ENCODE measurements around the gene ELAVL1.

ELAVL1 gene

DNA sequence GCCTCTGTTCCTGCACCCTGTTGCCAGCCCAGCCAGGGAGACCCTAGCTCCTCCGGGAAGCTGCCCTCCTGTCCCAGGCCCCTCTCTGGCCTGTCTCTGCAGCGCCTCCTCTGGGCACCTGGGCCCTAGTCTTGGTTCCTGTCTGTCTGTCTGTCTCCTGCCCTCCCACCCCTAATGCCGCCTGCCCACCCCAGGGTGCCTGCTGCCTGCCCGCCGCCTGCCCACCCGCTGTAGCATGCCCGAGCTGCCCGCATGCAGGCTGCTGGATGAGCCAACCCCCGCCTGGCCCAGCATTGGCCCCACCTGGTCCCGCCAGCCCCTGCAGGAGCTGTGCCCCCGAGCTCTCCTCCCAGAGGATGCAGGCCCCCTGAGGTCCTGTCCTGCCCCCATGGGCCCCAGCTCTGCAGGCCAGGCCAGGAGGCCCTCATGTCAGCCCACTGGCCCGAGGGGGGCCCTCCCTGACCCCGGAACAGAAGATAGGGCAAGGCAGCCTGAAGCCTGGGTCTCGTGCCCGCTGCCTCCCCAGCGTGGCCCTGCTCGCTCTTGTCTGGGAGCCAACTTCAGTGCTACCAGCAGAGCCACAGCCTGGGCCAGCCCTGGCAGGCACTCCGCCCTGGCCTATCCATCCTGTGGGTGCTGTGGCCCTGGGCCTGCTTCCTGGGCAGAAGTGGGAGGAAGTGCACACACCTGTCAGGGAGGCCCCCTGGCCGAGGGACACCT is 96.5 kb downstream of the ELAVL1 start:
- no peak for DNase-seq
